HG03457 (cell line): ENCODE data around the gene PERCC1.

Experiments used
- ATAC-seq: cut with Tn5 transposase; IDR thresholded peaks from one replicate; pipeline ENCODE4 v1.9.1; 2021; ENCODE audit warnings: moderate number of reproducible peaks; ENCODE audit not compliant: unreplicated experiment

PERCC1 gene

GRCh38 chr16:1430759-1431496 is at the start of gene PERCC1:
Gene PERCC1, plus strand, starts transcription at chr16:1431078. Its CDS starts 1,516 bp downstream, at chr16:1432594.
- ATAC-seq: no peak

GRCh38 chr16:1381612-1382406 is 49.1 kb upstream of the PERCC1 start:
- no peak for ATAC-seq

- no peak for ATAC-seq
Observed at GRCh38 chr16:1383556-1383955, 47.3 kb upstream of the PERCC1 start.

- no peak for ATAC-seq
Observed at GRCh38 chr16:1385232-1385631, 45.6 kb upstream of the PERCC1 start.

- no peak for ATAC-seq
Observed at GRCh38 chr16:1387331-1387730, 43.5 kb upstream of the PERCC1 start.

- ATAC-seq: no peak
Observed at GRCh38 chr16:1389762-1390161, 41.1 kb upstream of the PERCC1 start.

- no peak for ATAC-seq
Observed at GRCh38 chr16:1390239-1390779, 40.6 kb upstream of the PERCC1 start.

GRCh38 chr16:1392826-1393225 is 38.1 kb upstream of the PERCC1 start:
- no peak for ATAC-seq

GRCh38 chr16:1393613-1394176 is 37.2 kb upstream of the PERCC1 start:
- no peak for ATAC-seq

- no peak for ATAC-seq
Observed at GRCh38 chr16:1394367-1394951, 36.4 kb upstream of the PERCC1 start.

GRCh38 chr16:1395444-1396031 is 35.3 kb upstream of the PERCC1 start:
- no peak for ATAC-seq

- no peak for ATAC-seq
Observed at GRCh38 chr16:1397779-1398178, 33.1 kb upstream of the PERCC1 start.

GRCh38 chr16:1398351-1398750 is 32.5 kb upstream of the PERCC1 start:
- no peak for ATAC-seq

GRCh38 chr16:1398826-1399581 is 31.9 kb upstream of the PERCC1 start:
- ATAC-seq: no peak

GRCh38 chr16:1401061-1401757 is 29.7 kb upstream of the PERCC1 start:
- ATAC-seq: no peak

GRCh38 chr16:1401758-1402154 is 29.1 kb upstream of the PERCC1 start:
- no peak for ATAC-seq

GRCh38 chr16:1403036-1403435 is 27.8 kb upstream of the PERCC1 start:
- ATAC-seq: no peak

- ATAC-seq: no peak
Observed at GRCh38 chr16:1403733-1404132, 27.1 kb upstream of the PERCC1 start.

GRCh38 chr16:1407753-1408152 is 23.1 kb upstream of the PERCC1 start:
- ATAC-seq: no peak
